ENCODE data around the gene CRIP3. TPM values are rescaled to one million over a fixed set of nuclear protein-coding genes. Genes with fewer than 3 reads are reported as not detected.

Gene CRIP3
- total and polyA plus RNA-seq, 2 of the 8 experiments (the other 6 are each of a cell fraction or from before 2014, with no cell fraction given) = 34.0 to 46.3 TPM

GRCh38 chr6:43298565-43299337 lies 9.9 kb downstream of the CRIP3 start:
- FAIRE-seq = no peak
- Histone ChIP-seq H2BK12ac (ENCODE audit: low read depth, low read length) (no peak overlapping the region), H3K27ac (ENCODE audit: low read depth, low read length) (no peak overlapping the region), H3K79me1 (ENCODE audit: low read depth, low read length) (no peaks in the 10 kb centered on the region), H4K8ac (ENCODE audit: extremely low read depth, insufficient read depth, low read length) (no peak overlapping the region; the same call in 1 of the 2 replicates), H3K23ac (ENCODE audit: insufficient read length) (no peak overlapping the region), H2BK5ac (ENCODE audit: low read depth, low read length) (no peak overlapping the region), H2BK15ac (ENCODE audit: low read length) (no peak overlapping the region), H3K23me2 (ENCODE audit: low read depth, low read length) (peaks cover 10% of the 10 kb centered on the region; the same call in 1 of the 2 replicates), H3K9ac (replicated peaks in 1 of 4; ENCODE audit: extremely low read depth in 1 of 4, low read depth in 3 of 4, low read length in 3 of 4) (no peak overlapping the region), H2BK120ac (replicated peaks; ENCODE audit: low read depth, low read length) (no peak overlapping the region), H3K4me1 (replicated peaks in 1 of 4; ENCODE audit: control insufficient read depth in 3 of 4, insufficient read depth in 4 of 4, low read length in 3 of 4) (no peaks in the 10 kb centered on the region), H4K20me1 (replicated peaks in 1 of 2; ENCODE audit: control insufficient read depth in 1 of 2, insufficient read depth in 2 of 2, low read length in 2 of 2) (peaks cover 0 to 6% of the 10 kb centered on the region in 2 experiments), H3K9me3 (ENCODE audit: insufficient read depth in 2 of 2, low read depth in 1 of 2, low read length in 1 of 2) (no peaks in the 10 kb centered on the region), H3K4me3 (ENCODE audit: extremely low read depth in 1 of 4, insufficient read depth in 2 of 4, low read depth in 3 of 4, low read length in 4 of 4) (no peak overlapping the region), H2AFZ (ENCODE audit: low read length) (no peak overlapping the region), H3K56ac (replicated peaks; ENCODE audit: insufficient read length, low read depth, low read length) (no peak overlapping the region), H3K27me3 (replicated peaks in 1 of 4; ENCODE audit: control insufficient read depth in 3 of 4, extremely low read depth in 1 of 4, insufficient read depth in 3 of 4, low read length in 3 of 4) (peaks cover 0 to 2% (median 0%) of the 10 kb centered on the region in 4 experiments; a peak in 1 of 7 replicates), H3K18ac (ENCODE audit: extremely low read depth, low read length) (no peak overlapping the region), H3K4ac (replicated peaks; ENCODE audit: insufficient read length, low read depth, low read length) (no peak overlapping the region), H2BK20ac (ENCODE audit: low read length) (no peak overlapping the region), H4K5ac (ENCODE audit: insufficient read length, low read depth, low read length) (no peak overlapping the region), H4K91ac (replicated peaks; ENCODE audit: insufficient read length, low read length) (no peak overlapping the region), H3K36me3 (ENCODE audit: control insufficient read depth in 2 of 4, insufficient read depth in 4 of 4, low read length in 3 of 4) (no peaks in the 10 kb centered on the region; a peak in 1 of 8 replicates), H3K14ac (ENCODE audit: insufficient read length) (no peak overlapping the region), H3K79me2 (ENCODE audit: control insufficient read depth in 1 of 2, insufficient read depth in 2 of 2, low read length in 2 of 2) (no peaks in the 10 kb centered on the region), H2AK5ac (ENCODE audit: low read depth, low read length) (0 out of 2 replicates have a peak overlapping the region, but pooled peaks have one; percentile 32), H3K4me2 (ENCODE audit: insufficient read depth in 1 of 2, low read depth in 2 of 2, low read length in 2 of 2) (no peak overlapping the region)
- ChIA-PET POLR2A (ENCODE audit: partially characterized antibody) (interaction anchor here (1.0 to 5.7 kb wide), 4 partner anchors 10 to 23 kb away, joined by 3 to 45 read pairs (median 10); partner anchors contain the start of gene CRIP3), CTCF (ENCODE audit: partially characterized antibody) (interaction anchor here (1.1 to 5.9 kb wide), 4 partner anchors 9 to 208 kb away, joined by 3 to 50 read pairs (median 10); partner anchors contain the start of gene CRIP3)
- WGBS, 2 experiments (ENCODE audit: extremely low coverage in 1 of 2, insufficient coverage in 1 of 2, insufficient read length in 1 of 2, insufficient replicate concordance in 2 of 2, low coverage in 1 of 2, low lambda C conversion rate in 2 of 2, missing lambda C conversion rate in 1 of 2) = 82% methylated on average over 12 of the region's 12 CpGs; no CpG with 5 or more reads in 1 of the 2 experiments
- TF ChIP-seq SP4 (IDR thresholded peaks at IDR 0.05; ENCODE audit: low read length) = no peak
- peak; percentile 82; the same call in 1 of the 2 replicates for TF ChIP-seq KDM1A (IDR thresholded peaks at IDR 0.05; ENCODE audit: borderline replicate concordance, low read length)
- DNase-seq (ENCODE audit: low read depth in 1 of 2, low spot score in 2 of 2) = no peak
